DND-41 (cell line): ENCODE measurements around the gene SUMO2.

Experiments
- EZH2 ChIP-seq: IDR thresholded peaks from 3 replicates; pipeline ENCODE4 v1.6.1; 2012; ENCODE audit warnings: borderline replicate concordance, low read depth, mild to moderate bottlenecking, moderate library complexity, low read length, inconsistent platforms; ENCODE audit not compliant: severe bottlenecking
- TF ChIP-seq, protein P1 (sequence below): IDR thresholded peaks from 2 replicates; pipeline ENCODE4 v1.5.1; 2012; ENCODE audit warnings: borderline replicate concordance, low read length, moderate library complexity, mild to moderate bottlenecking; ENCODE audit not compliant: poor library complexity, severe bottlenecking; ENCODE audit errors: extremely low read depth

DNA sequence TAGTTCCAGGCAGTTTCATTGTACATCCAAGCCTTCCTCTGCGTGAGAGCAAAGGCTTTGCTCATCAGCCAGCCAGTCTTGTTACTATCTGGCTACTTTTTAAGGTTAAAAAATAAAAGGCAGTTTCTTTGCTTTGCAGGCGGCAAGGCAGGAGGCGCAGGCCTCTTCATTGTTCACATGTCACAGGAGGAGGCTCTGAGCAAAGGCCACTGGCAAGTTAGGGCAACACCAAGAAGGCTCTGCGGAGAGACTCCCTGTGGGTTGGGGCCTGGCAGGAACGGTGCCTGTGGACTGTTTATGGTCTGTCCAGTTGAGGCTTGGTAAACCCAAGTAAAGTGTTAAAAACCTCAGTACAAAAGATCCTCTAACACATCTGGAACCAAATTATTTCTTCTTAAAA lies 47.3 kb downstream of the SUMO2 start:
- TF ChIP-seq, protein P1, sequence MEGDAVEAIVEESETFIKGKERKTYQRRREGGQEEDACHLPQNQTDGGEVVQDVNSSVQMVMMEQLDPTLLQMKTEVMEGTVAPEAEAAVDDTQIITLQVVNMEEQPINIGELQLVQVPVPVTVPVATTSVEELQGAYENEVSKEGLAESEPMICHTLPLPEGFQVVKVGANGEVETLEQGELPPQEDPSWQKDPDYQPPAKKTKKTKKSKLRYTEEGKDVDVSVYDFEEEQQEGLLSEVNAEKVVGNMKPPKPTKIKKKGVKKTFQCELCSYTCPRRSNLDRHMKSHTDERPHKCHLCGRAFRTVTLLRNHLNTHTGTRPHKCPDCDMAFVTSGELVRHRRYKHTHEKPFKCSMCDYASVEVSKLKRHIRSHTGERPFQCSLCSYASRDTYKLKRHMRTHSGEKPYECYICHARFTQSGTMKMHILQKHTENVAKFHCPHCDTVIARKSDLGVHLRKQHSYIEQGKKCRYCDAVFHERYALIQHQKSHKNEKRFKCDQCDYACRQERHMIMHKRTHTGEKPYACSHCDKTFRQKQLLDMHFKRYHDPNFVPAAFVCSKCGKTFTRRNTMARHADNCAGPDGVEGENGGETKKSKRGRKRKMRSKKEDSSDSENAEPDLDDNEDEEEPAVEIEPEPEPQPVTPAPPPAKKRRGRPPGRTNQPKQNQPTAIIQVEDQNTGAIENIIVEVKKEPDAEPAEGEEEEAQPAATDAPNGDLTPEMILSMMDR: no peak
- TF ChIP-seq EZH2: no peak
